Measurements from ENCODE around the gene CD109.
"Not testable (repeated sequence)": the region's sequence is repeated elsewhere in the genome, so short reads cannot be mapped to it uniquely, and the experiment has no call there.

CD109 gene

DNA sequence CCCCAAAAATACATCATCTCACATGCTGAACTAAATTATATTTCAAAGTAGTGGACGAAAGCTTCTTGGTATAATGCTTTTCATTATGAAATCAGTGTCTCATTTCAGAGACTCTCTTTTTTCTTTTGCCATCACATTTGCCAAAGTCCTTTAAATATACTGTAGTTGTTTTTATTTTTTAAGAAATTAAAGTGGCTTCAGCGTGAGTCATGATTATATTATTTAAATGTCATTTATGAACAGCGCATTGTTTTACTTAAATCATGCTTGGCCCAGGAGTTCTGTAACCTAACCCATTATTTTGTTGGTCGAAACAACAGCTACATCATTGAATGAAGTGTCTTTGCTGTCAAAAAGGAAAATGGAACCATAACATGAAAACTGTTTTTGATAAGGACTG lies 100.9 kb downstream of the CD109 start:
- DNase-seq, result no peak

- no peak for DNase-seq
Observed at GRCh38 chr6:73797861-73798260, 101.9 kb downstream of the CD109 start.

GRCh38 chr6:73798592-73798991 lies 102.6 kb downstream of the CD109 start:
- no peak for DNase-seq

DNA sequence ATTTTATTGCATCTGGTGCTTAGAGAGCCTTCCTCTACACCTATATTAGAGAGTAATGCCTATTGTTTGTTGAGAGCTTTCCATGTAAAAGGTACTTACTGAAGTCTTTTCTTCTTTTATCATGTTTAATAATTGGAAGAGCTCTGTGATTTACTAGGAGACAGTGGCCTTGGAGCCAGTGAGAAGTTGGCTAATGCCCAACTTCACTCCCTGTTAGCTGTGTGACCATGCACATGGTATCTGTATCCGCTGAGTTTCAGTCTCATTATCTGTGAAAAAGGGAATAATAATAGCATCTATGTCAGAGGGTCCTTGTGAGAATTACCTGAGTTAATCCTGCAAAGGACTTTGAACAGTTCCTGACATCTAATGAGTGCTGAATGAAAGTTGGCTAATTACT lies 105.0 kb downstream of the CD109 start:
- DNase-seq, result no peak

DNA sequence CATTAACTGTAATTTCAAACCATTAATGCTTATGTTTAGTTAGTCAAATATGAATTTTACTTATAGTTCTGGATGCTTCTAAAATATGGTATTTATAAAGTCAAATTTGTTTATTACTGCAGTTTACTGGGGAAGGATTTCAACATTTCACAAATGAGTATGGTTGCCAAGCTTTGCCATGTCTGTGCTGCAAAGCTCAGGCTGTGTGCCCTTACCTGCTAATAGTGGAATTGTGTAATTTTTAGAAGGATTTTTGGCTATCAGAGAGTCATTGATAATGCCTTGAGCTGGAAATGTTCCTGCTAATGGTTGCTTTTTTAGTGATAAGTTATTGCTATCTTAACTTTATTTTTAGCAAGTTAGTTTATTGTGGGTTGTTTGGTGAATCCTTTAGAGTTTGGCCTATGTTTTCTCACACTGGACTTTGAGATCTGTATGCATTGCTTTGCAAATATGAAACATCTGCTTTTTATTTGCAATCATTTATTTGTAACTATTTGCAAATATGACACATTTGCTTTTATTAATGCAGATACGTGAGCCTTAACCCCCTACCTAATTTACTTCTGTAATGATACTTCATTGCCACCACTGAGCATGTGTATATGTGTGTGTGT lies 105.8 kb downstream of the CD109 start:
- no peak for DNase-seq

DNA sequence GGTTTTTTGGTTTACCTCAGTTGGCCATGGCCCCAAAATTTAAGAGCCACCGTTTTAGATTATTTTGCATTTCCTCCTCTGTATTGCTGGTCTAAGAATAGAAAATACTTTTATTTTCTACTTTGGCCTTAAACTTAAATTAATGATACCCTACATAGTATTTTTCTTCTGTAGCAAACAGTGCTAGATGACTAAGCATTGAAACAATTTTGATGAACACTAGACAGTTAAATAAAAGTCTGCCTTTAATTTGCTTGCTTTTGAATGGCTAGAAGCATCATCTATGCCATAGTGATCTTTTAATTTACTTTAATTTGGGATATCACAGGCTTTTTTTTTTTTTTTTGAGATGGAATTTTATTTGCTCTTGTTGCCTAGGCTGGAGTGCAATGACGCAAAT lies 106.4 kb downstream of the CD109 start:
- no peak for DNase-seq

- DNase-seq, result no peak
Observed at GRCh38 chr6:73803562-73804241, 107.7 kb downstream of the CD109 start.

GRCh38 chr6:73805221-73805620 lies 109.2 kb downstream of the CD109 start:
- not testable (repeated sequence) for DNase-seq

GRCh38 chr6:73805982-73806381 lies 110.0 kb downstream of the CD109 start:
- not testable (repeated sequence) for DNase-seq

DNA sequence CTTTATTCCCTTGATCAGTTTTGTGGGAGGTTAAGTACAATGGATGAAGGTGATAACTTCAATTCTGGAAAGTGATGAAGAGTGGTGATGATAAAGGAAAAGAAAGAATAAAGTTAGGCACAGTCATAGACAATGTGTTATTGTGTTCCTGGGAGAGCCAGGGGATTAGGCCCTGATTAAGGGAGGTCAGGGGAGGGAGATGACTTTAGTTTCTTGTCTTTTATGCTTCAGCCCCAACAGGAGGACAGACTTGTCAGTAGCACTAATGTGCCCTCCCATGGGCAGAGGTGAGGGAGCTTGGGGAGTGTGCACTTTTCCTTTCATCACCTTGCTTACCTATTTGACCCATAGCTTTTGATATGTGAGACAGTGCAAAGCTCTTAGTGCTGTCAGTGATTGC lies 115.7 kb downstream of the CD109 start:
- no peak for DNase-seq

- DNase-seq, result no peak
Observed at GRCh38 chr6:73817253-73817652, 121.2 kb downstream of the CD109 start.

DNA sequence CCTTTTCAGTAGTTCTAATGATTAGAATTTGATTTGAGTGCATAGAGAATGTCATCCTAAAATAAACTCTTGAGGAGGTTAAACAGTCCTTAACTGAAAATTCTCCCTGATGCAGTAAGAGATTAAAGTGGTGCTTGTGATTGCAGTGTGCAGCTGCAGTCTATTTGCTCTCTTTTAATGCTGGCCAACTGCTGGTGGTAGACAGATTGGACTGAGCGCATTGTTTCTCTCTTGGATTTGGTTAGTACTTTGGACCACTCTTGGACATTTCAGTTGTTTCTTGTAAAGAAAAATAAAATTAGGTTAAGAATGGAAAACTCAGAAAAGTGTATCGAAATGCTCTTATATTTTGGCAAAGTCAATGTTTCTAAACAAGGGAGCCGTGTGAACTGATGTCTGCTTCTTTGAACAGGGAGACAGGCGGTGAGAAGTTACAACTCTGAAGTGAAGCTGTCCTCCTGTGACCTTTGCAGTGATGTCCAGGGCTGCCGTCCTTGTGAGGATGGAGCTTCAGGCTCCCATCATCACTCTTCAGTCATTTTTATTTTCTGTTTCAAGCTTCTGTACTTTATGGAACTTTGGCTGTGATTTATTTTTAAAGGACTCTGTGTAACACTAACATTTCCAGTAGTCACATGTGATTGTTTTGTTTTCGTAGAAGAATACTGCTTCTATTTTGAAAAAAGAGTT lies 127.2 kb downstream of the CD109 start:
- no peak for DNase-seq

DNA sequence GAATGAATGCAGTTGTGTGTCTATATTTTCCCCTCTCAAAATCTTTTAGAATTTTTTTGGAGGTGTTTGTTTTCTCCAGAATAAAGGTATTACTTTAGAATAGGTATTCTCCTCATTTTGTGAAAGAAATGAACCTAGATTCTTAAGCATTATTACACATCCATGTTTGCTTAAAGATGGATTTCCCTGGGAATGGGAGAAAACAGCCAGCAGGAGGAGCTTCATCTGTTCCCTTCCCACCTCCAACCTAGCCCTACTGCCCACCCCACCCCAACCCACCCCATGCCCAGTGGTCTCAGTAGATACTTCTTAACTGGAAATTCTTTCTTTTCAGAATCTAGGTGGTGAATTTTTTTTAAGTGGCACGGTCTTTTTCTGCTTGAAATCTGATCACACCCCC lies 127.8 kb downstream of the CD109 start:
- DNase-seq, result no peak

DNA sequence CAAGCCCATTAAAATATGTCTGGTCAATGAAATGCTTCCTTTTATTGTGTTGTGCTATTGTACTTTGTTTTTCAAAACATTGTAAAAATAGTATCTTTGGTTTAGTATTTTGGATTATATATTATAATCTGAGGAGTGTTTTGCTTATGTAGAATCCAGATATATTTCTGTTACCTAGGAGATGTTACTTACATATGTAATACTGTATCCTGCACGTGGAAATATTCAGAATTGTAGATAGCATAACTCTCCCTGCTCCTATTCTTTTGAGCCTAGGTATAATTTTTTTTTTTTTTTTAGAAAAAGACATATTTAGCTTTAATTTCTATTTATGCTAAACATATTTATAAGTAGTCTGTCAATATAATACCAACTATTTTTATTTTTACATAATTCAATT lies 130.6 kb downstream of the CD109 start:
- DNase-seq, result no peak

DNA sequence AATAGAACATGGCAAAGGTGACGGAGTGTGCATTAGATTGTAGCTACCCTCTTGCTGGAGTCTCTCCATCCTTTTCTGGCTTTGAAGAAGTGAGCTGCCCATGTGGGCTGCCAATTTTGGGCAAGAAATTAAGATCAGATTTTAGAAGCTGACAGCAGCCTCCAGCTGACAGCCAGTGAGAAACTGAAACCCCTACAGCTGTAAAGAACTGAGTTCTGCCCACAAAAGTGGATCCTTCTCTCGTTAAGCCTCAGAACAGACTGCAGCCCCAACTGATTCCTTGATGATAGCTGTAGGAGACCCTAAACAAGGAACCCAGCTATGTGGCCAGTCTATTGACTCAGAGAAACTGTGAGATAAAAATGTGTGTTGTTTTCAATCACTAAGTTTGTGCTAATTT lies 134.1 kb downstream of the CD109 start:
- no peak for DNase-seq

- no peak for DNase-seq
Observed at GRCh38 chr6:73832313-73832712, 136.3 kb downstream of the CD109 start.

- not testable (repeated sequence) for DNase-seq
Observed at GRCh38 chr6:73844696-73845095, 148.7 kb downstream of the CD109 start.

GRCh38 chr6:73851048-73851447 lies 155.0 kb downstream of the CD109 start:
- not testable (repeated sequence) for DNase-seq

- no peak for DNase-seq
Observed at GRCh38 chr6:73854998-73855718, 159.2 kb downstream of the CD109 start.

DNA sequence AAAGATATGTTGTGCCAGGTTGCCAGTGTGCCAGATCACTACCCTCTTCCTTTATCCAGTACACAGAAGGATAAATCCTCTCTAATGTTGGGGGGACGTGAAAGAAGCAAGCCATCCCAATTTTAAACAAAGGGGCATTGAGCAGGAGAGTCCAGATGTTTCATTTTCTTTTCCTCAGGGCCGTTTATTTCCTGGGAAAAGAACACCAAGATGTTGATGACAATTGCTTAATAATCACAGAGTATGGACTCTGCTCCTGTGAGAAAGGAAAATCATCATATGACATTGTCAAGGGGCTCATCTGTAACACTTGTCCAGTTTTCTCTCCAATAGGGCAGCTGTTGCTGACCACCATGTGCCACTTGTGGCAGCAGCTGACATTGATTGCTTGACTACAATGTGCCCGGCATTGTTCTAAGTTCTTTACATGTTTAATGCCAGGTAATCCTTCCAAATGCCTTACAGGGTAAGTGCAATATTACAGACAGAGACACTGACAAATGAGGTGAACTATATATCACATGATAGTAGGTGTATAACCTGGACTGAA lies 161.4 kb downstream of the CD109 start:
- DNase-seq, result no peak

GRCh38 chr6:73858376-73858775 lies 162.4 kb downstream of the CD109 start:
- no peak for DNase-seq

- DNase-seq, result no peak
Observed at GRCh38 chr6:73860303-73860702, 164.3 kb downstream of the CD109 start.

GRCh38 chr6:73866305-73866704 lies 170.3 kb downstream of the CD109 start:
- no peak for DNase-seq
